Measurements from ENCODE around the gene DLG2. TPM values are rescaled to one million over a fixed set of nuclear protein-coding genes. Genes with fewer than 3 reads are reported as not detected.
"Not testable (repeated sequence)": the region's sequence is repeated elsewhere in the genome, so short reads cannot be mapped to it uniquely, and the experiment has no call there.

The DLG2 gene
- polyA plus RNA-seq, 3 donors = 0.24 to 0.39 TPM; not detected in 1

- Mint-ChIP-seq H3K4me1 (no peaks in the 10 kb centered on the region), H3K27ac (no peak overlapping the region), H3K36me3 (no peaks in the 10 kb centered on the region), H3K9me3 (peaks cover 1 to 11% (median 2%) of the 10 kb centered on the region in 7 donors), H3K27me3 (ENCODE audit: low read depth in 3 of 3) (peaks cover 0 to 4% (median 0%) of the 10 kb centered on the region in 3 donors), H3K4me3 (no peak overlapping the region)
- DNase-seq = no peak
- no peak overlapping the region for H3K9ac ChIP-seq (ENCODE audit: insufficient read depth, low read length, poor library complexity, severe bottlenecking)
- WGBS (ENCODE audit: insufficient coverage) = 80% methylated on average over 1 of the region's 4 CpGs
- intact Hi-C loops (cut with micrococcal nuclease) = no loop called here
- H3K36me3 ChIP-seq (replicated peaks in 1 of 2; ENCODE audit: control insufficient read depth in 1 of 2, insufficient read depth in 2 of 2, low read length in 2 of 2) = no peaks in the 10 kb centered on the region
- H3K27me3 ChIP-seq (ENCODE audit: control insufficient read depth in 2 of 2, insufficient read depth in 2 of 2, low read length in 2 of 2) = no peaks in the 10 kb centered on the region
- no peak for TF ChIP-seq CTCF (IDR thresholded peaks at IDR 0.05)
- no peak overlapping the region for H3K4me2 ChIP-seq (replicated peaks; ENCODE audit: extremely low read depth, low read length, poor library complexity, severe bottlenecking)
- H3K9me3 ChIP-seq (replicated peaks in 1 of 2; ENCODE audit: control insufficient read depth in 1 of 2, insufficient read depth in 1 of 2, low read length in 2 of 2) = peaks cover 8 to 9% of the 10 kb centered on the region in 2 donors
- no peak overlapping the region for H3K4me3 ChIP-seq (replicated peaks in 1 of 3; ENCODE audit: low read depth in 2 of 3, low read length in 3 of 3)
- H3K27ac ChIP-seq (ENCODE audit: low read depth in 1 of 2, low read length in 2 of 2) = no peak overlapping the region
- no peaks in the 10 kb centered on the region for H3K79me2 ChIP-seq (ENCODE audit: insufficient read depth, low read length)
- H2AFZ ChIP-seq (ENCODE audit: insufficient read depth, low read depth, low read length, poor library complexity, severe bottlenecking) = no peak overlapping the region
- H3K4me1 ChIP-seq (ENCODE audit: control insufficient read depth in 1 of 2, insufficient read depth in 2 of 2, low read length in 2 of 2) = no peaks in the 10 kb centered on the region
- H4K20me1 ChIP-seq (ENCODE audit: insufficient read depth, low read length) = no peaks in the 10 kb centered on the region
Measured at GRCh38 chr11:84993386-84993785, 633.8 kb downstream of the DLG2 start.

- Histone ChIP-seq H3K4me2 (replicated peaks; ENCODE audit: extremely low read depth, low read length, poor library complexity, severe bottlenecking) (no peak overlapping the region), H3K79me2 (ENCODE audit: insufficient read depth, low read length) (no peaks in the 10 kb centered on the region), H3K4me1 (ENCODE audit: control insufficient read depth in 1 of 2, insufficient read depth in 2 of 2, low read length in 2 of 2) (no peaks in the 10 kb centered on the region), H3K36me3 (replicated peaks in 1 of 2; ENCODE audit: control insufficient read depth in 1 of 2, insufficient read depth in 2 of 2, low read length in 2 of 2) (no peaks in the 10 kb centered on the region), H3K27me3 (ENCODE audit: control insufficient read depth in 2 of 2, insufficient read depth in 2 of 2, low read length in 2 of 2) (no peaks in the 10 kb centered on the region), H3K4me3 (replicated peaks in 1 of 3; ENCODE audit: low read depth in 2 of 3, low read length in 3 of 3) (no peak overlapping the region), H4K20me1 (ENCODE audit: insufficient read depth, low read length) (no peaks in the 10 kb centered on the region), H3K9ac (ENCODE audit: insufficient read depth, low read length, poor library complexity, severe bottlenecking) (no peak overlapping the region), H2AFZ (ENCODE audit: insufficient read depth, low read depth, low read length, poor library complexity, severe bottlenecking) (no peak overlapping the region), H3K9me3 (replicated peaks in 1 of 2; ENCODE audit: control insufficient read depth in 1 of 2, insufficient read depth in 1 of 2, low read length in 2 of 2) (peaks cover 0 to 11% of the 10 kb centered on the region in 2 donors), H3K27ac (ENCODE audit: low read depth in 1 of 2, low read length in 2 of 2) (no peak overlapping the region)
- intact Hi-C loops (cut with micrococcal nuclease) = no loop called here
- H3K9me3 Mint-ChIP-seq = peaks cover 2 to 13% (median 8%) of the 10 kb centered on the region in 7 donors
- H3K36me3 Mint-ChIP-seq = no peaks in the 10 kb centered on the region
- peaks cover 0 to 4% (median 0%) of the 10 kb centered on the region in 3 donors for H3K27me3 Mint-ChIP-seq (ENCODE audit: low read depth in 3 of 3)
- no peak overlapping the region for H3K27ac Mint-ChIP-seq
- no peak for DNase-seq
- no peak overlapping the region for H3K4me3 Mint-ChIP-seq
- no peak for TF ChIP-seq CTCF (IDR thresholded peaks at IDR 0.05)
- no peaks in the 10 kb centered on the region for H3K4me1 Mint-ChIP-seq
- no CpG with 5 or more reads among the region's 3 CpGs for WGBS (ENCODE audit: insufficient coverage)
Measured at GRCh38 chr11:84990141-84990540, 637.0 kb downstream of the DLG2 start.

GRCh38 chr11:84987686-84988187 lies 639.4 kb downstream of the DLG2 start:
- H3K27me3 Mint-ChIP-seq (ENCODE audit: low read depth in 3 of 3); H4K20me1 ChIP-seq (ENCODE audit: insufficient read depth, low read length); DNase-seq; H3K9ac ChIP-seq (ENCODE audit: insufficient read depth, low read length, poor library complexity, severe bottlenecking); H3K27ac Mint-ChIP-seq; H3K4me1 Mint-ChIP-seq; intact Hi-C loops (cut with micrococcal nuclease); H3K27ac ChIP-seq (ENCODE audit: low read depth in 1 of 2, low read length in 2 of 2); H3K79me2 ChIP-seq (ENCODE audit: insufficient read depth, low read length); H3K4me1 ChIP-seq (ENCODE audit: control insufficient read depth in 1 of 2, insufficient read depth in 2 of 2, low read length in 2 of 2); H3K27me3 ChIP-seq (ENCODE audit: control insufficient read depth in 2 of 2, insufficient read depth in 2 of 2, low read length in 2 of 2); H3K4me3 Mint-ChIP-seq; H3K4me2 ChIP-seq (replicated peaks; ENCODE audit: extremely low read depth, low read length, poor library complexity, severe bottlenecking); H3K4me3 ChIP-seq (replicated peaks in 1 of 3; ENCODE audit: low read depth in 2 of 3, low read length in 3 of 3); H3K9me3 ChIP-seq (replicated peaks in 1 of 2; ENCODE audit: control insufficient read depth in 1 of 2, insufficient read depth in 1 of 2, low read length in 2 of 2); H3K36me3 ChIP-seq (replicated peaks in 1 of 2; ENCODE audit: control insufficient read depth in 1 of 2, insufficient read depth in 2 of 2, low read length in 2 of 2); H3K36me3 Mint-ChIP-seq; H2AFZ ChIP-seq (ENCODE audit: insufficient read depth, low read depth, low read length, poor library complexity, severe bottlenecking): not testable (repeated sequence)
- no CpG with 5 or more reads among the region's 3 CpGs for WGBS (ENCODE audit: insufficient coverage)
- H3K9me3 Mint-ChIP-seq = peaks cover 2 to 16% (median 8%) of the 10 kb centered on the region in 7 donors

Data from CD14-positive monocyte (primary cell).